NCI-H146 treated with DMSO at 0.1 percent for 48 hours (cell line): Measurements from ENCODE around the gene PLXNA4.

ENCODE experiments used
- DNase-seq: peaks from one replicate; lab custom pipeline; 2025; ENCODE audit not compliant: unreplicated experiment; lab: John Stamatoyannopoulos, UW

The PLXNA4 gene

GRCh38 chr7:132367795-132368194, 208.5 kb downstream of the PLXNA4 start:
- DNase-seq = no peak

GRCh38 chr7:132367004-132367403, 209.3 kb downstream of the PLXNA4 start:
- no peak for DNase-seq

DNA sequence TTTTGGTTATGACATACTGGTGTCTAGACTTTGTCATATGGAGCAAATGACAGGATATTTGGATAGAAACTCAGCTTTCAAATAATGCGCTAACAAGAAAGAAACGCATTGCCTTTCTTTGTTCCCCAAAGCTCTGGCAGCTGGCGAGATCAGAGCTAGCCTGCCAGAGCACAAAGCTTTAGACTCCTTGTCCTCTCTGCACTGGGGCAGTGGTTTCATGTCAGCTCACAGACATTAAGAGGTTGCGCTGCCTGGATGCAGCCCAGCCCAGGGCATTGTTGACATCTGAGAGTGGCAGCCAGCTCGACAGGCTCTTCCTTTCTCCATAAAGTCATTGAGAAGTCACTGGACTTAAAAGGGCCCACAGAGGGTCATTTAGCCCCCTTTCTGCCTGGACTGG, 212.0 kb downstream of the PLXNA4 start:
- DNase-seq = no peak

- DNase-seq = no peak
Measured at GRCh38 chr7:132362059-132362458, 214.2 kb downstream of the PLXNA4 start.

- DNase-seq = no peak
Measured at GRCh38 chr7:132361146-132361545, 215.1 kb downstream of the PLXNA4 start.

GRCh38 chr7:132359743-132360142, 216.5 kb downstream of the PLXNA4 start:
- DNase-seq = no peak

DNA sequence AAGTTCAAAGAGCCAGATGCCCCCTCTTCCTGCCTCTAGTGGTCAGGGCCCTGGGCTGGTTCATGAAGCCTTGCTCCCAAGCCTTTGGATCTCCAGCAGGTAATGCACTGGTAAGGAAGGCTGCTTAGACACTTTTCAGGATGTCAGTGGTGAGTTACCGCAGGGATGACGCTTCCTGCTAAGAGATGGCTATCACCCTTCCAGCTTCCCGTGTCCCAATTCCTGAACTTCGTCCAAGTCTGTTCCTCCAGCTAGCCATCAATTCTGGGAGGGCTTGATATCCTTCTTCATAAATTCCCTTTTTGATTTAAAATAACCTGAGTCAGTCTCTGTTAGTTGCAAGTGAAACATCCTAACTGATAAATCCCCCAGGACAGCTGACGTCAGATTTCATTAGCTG, 221.2 kb downstream of the PLXNA4 start:
- DNase-seq = no peak

GRCh38 chr7:132354527-132354926, 221.7 kb downstream of the PLXNA4 start:
- DNase-seq = no peak

- no peak for DNase-seq
Measured at GRCh38 chr7:132353936-132354335, 222.3 kb downstream of the PLXNA4 start.

- DNase-seq = no peak
Measured at GRCh38 chr7:132352800-132353199, 223.5 kb downstream of the PLXNA4 start.

- DNase-seq = no peak
Measured at GRCh38 chr7:132351954-132352499, 224.2 kb downstream of the PLXNA4 start.

GRCh38 chr7:132350741-132351140, 225.5 kb downstream of the PLXNA4 start:
- no peak for DNase-seq

- DNase-seq = no peak
Measured at GRCh38 chr7:132349075-132349474, 227.2 kb downstream of the PLXNA4 start.

- no peak for DNase-seq
Measured at GRCh38 chr7:132348341-132348740, 227.9 kb downstream of the PLXNA4 start.

DNA sequence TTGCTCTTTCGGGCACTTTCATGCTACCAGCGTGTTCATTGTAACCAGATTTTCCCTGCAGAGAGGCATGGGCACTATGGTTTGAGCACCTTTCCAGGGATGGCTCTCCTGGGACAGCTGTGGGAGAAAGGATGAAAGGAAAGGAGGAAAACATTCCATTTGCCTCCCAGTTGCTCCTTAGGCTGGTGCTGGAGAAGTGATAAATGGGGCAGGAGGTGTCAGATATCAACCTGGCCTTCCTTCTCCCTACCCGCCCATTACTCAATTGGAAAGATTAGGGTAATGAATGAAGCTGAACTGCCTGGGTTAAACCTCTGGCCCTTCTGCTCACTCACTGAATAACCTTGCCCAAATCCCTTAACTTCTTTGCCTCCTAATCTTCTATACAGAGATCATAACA, 228.4 kb downstream of the PLXNA4 start:
- DNase-seq = no peak

- no peak for DNase-seq
Measured at GRCh38 chr7:132347123-132347522, 229.1 kb downstream of the PLXNA4 start.

- no peak for DNase-seq
Measured at GRCh38 chr7:132345543-132346129, 230.6 kb downstream of the PLXNA4 start.

DNA sequence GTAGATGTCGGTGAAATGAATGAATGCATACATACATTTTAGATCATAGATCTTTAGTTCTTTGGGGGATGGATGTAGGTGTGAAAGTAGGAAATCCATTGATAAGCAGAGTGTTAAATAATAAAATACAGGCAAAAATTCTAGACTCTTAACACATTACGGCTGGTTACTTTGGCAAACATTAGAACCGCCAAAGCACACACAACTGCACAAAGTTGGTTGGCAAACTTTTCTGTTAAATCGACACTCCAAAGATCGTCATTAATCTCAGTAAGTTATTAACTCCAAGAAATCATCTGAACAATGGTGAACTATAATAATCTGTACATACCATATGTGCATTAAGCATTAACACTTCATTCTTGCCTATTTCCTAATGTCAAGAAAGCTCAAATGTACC, 231.2 kb downstream of the PLXNA4 start:
- DNase-seq = no peak

DNA sequence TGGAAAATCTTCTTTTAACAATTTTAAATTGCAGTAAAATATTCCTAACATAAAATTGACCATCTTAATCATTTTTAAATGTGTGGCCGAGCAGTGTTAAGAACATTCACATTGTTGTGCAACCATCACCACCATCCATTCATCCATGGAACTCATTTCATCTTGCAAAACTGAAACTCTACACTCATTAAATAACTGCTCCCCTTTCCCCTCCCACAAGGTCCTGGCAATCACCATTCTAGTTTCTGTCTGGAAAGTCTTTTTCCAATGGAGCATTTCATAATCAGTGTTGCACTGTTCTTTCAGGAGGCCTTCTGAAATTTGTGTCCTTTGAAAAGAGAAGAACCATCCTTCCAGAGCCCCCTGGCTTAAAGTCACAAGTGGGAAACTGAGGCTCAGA, 233.1 kb downstream of the PLXNA4 start:
- no peak for DNase-seq

- DNase-seq = no peak
Measured at GRCh38 chr7:132337450-132338080, 238.7 kb downstream of the PLXNA4 start.

- DNase-seq = no peak
Measured at GRCh38 chr7:132336797-132337196, 239.5 kb downstream of the PLXNA4 start.

DNA sequence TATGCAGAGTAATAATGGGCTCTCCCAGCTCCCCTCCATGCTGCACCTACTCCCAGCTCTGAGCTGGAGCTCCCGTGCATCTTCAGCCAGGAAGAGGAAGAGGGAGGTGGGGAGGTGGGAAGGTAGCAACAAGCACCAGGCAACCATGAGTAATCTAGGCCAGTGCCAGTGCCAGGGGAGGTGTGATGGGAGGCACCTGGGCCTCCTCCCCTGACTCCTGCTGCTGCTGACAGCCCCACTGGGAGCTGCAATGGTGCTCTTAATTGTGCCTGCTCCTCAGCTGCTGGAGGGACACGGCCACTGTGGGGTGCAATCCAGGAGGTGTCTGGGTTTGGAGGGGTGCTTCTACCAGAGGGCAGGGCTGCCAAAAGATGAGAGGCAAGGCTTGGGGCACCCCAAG, 243.0 kb downstream of the PLXNA4 start:
- DNase-seq = no peak

DNA sequence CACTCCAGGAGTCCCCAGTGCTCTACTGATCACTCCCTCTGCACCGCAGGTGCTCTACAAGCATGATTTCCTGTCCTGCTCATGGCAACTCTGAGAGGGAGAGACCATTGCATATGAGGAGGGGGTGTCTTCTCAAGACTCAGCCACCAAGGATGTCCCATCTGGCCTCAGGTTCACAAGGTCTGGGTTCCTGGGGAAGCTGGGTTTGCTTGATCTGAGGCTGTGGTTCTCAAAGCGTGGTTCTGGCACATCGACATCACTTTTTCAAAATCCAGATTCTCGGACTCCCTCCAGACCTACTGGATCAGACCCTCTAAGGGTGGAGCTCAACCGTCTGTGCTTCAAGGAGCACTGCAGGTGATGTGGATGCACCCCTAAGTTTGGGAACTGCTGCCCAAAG, 247.5 kb downstream of the PLXNA4 start:
- DNase-seq = no peak
